HepG2 (cell line): Measurements from ENCODE around the gene TRIM25. TPM values are rescaled to one million over a fixed set of nuclear protein-coding genes. Genes with fewer than 3 reads are reported as not detected.

Experiments
- MYNN ChIP-seq: sonication (generic); formaldehyde crosslinking; IDR thresholded peaks from 2 replicates; pipeline ENCODE4 v1.4.0; 2020; ENCODE audit warnings: mild to moderate bottlenecking, low read depth, missing genetic modification reagents
- RBM22 ChIP-seq: fragments of 200-400 bp; formaldehyde crosslinking; optimal IDR thresholded peaks from 2 replicates; pipeline ENCODE3; 2017; ENCODE audit warnings: mild to moderate bottlenecking, low read length, moderate library complexity
- SMARCC2 ChIP-seq: fragments of 450-650 bp; IDR thresholded peaks from 2 replicates; pipeline ENCODE4 v1.6.1; 2017; ENCODE audit warnings: antibody characterized with exemption, mild to moderate bottlenecking
- TAF15 ChIP-seq: fragments of 200-400 bp; formaldehyde crosslinking; IDR thresholded peaks from one replicate; pipeline ENCODE4 v1.6.1; 2018; ENCODE audit warnings: mild to moderate bottlenecking, low read depth, low read length; ENCODE audit not compliant: poor library complexity, severe bottlenecking
- ZNF138 ChIP-seq: sonication (generic); formaldehyde crosslinking; IDR thresholded peaks from 2 replicates; pipeline ENCODE4 v1.5.0; 2020; ENCODE audit warnings: mild to moderate bottlenecking, low read depth, missing genetic modification reagents
- ZNF343 ChIP-seq: sonication (generic); formaldehyde crosslinking; IDR thresholded peaks from 2 replicates; pipeline ENCODE4 v1.4.0; 2020; ENCODE audit warnings: mild to moderate bottlenecking, missing genetic modification reagents
- ZNF644 ChIP-seq: IDR thresholded peaks from 2 replicates; pipeline ENCODE4 v1.6.1; 2016; ENCODE audit warnings: low read depth
- polyA plus RNA-seq, 8 experiments: library from polyadenylated mRNA; depleted of rRNA in 3 of 8; stranded (reverse) in 7 of 8; unstranded in 1 of 8; fragments of >200 nt; fragmentation: Illumina TruSeq in 4 of 8; extraction: Trizol in 4 of 8; gene quantifications; 2 replicates each; pipeline versions ENCODE4 v1.2.1 to v1.2.3, GENCODE V29; 2011 to 2016; ENCODE audit warnings: low read depth in 4 of 8, missing spikeins in 1 of 8, mixed read lengths in 1 of 8; ENCODE audit not compliant: insufficient read depth in 1 of 8
- total RNA-seq, 5 experiments: library from RNA; depleted of rRNA; stranded (reverse); fragments of >200 nt; fragmentation: Illumina TruSeq; extraction: Trizol; gene quantifications; 2 replicates each; pipeline ENCODE4 v1.2.3, GENCODE V29; 2016; ENCODE audit warnings: low read depth in 1 of 5
- TF ChIP-seq, protein P1 (sequence below): sonication (generic); formaldehyde crosslinking; conservative IDR thresholded peaks from 2 replicates; pipeline ENCODE4 v1.4.0; 2020; ENCODE audit warnings: mild to moderate bottlenecking, missing genetic modification reagents, moderate library complexity
- TF ChIP-seq, protein P2 (sequence below): IDR thresholded peaks from 2 replicates; pipeline ENCODE4 v1.6.1; 2016; ENCODE audit warnings: mild to moderate bottlenecking, missing biosample characterization, missing genetic modification reagents
- TF ChIP-seq, protein P3 (sequence below): sonication (generic); formaldehyde crosslinking; IDR thresholded peaks from 2 replicates; pipeline ENCODE4 v1.4.0; 2020; ENCODE audit warnings: missing genetic modification reagents
- TF ChIP-seq, protein P4 (sequence below): sonication (generic); formaldehyde crosslinking; IDR thresholded peaks from 2 replicates; pipeline ENCODE4 v1.4.0; 2020; ENCODE audit warnings: missing genetic modification reagents, borderline replicate concordance
- TF ChIP-seq, protein P5 (sequence below): sonication (generic); formaldehyde crosslinking; IDR thresholded peaks from 2 replicates; pipeline ENCODE4 v1.5.1; 2020; ENCODE audit warnings: mild to moderate bottlenecking, missing genetic modification reagents, moderate library complexity

TRIM25 gene
- total and polyA plus RNA-seq, 2 of the 13 experiments (the other 11 are each of a cell fraction or from before 2014, with no cell fraction given), result 30.8 to 42.2 TPM

DNA sequence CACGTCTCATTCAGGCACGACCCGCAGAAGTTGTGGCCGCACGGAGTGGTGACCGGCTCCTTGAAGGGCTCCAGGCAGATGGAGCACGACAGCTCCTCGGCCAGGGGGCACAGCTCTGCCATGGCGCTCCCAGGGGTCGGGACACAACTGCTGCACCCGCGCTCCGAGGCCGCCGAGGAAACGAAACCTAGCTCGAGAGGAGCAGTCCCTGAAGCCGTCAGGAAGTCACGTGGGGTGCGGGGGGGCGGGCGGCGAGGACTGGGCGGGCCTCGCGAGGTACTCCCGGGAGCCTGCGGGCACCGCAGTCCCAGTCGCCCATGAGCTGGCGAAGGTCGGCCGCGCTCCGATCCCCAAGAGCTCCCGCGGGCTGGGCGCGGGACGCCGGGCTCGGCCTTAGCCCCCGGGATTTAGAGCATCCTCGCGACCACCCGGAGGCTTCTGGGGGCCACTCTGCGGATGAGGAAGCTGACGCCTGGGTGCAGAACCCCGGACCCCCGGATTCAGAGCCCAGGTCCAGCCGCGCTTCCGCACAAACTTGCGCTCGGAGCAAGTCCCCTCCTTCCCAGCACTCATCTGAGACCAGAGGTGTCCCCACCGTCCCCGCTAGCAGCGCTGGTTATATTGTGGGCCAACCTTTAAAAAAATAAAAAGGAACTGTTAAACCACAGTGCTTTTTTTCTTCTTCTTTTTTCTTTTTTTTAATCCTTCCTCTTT, at the start of gene TRIM25 (continued):
- TF ChIP-seq, protein P1, sequence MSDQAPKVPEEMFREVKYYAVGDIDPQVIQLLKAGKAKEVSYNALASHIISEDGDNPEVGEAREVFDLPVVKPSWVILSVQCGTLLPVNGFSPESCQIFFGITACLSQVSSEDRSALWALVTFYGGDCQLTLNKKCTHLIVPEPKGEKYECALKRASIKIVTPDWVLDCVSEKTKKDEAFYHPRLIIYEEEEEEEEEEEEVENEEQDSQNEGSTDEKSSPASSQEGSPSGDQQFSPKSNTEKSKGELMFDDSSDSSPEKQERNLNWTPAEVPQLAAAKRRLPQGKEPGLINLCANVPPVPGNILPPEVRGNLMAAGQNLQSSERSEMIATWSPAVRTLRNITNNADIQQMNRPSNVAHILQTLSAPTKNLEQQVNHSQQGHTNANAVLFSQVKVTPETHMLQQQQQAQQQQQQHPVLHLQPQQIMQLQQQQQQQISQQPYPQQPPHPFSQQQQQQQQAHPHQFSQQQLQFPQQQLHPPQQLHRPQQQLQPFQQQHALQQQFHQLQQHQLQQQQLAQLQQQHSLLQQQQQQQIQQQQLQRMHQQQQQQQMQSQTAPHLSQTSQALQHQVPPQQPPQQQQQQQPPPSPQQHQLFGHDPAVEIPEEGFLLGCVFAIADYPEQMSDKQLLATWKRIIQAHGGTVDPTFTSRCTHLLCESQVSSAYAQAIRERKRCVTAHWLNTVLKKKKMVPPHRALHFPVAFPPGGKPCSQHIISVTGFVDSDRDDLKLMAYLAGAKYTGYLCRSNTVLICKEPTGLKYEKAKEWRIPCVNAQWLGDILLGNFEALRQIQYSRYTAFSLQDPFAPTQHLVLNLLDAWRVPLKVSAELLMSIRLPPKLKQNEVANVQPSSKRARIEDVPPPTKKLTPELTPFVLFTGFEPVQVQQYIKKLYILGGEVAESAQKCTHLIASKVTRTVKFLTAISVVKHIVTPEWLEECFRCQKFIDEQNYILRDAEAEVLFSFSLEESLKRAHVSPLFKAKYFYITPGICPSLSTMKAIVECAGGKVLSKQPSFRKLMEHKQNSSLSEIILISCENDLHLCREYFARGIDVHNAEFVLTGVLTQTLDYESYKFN, result peak; percentile 61
- TF ChIP-seq, protein P2, sequence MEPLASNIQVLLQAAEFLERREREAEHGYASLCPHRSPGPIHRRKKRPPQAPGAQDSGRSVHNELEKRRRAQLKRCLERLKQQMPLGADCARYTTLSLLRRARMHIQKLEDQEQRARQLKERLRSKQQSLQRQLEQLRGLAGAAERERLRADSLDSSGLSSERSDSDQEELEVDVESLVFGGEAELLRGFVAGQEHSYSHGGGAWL (CRISPR knock-in tag), result peak; percentile 96
- TF ChIP-seq ZNF138 (CRISPR knock-in tag) (0 out of 2 replicates have a peak, but pooled peaks have one; percentile 28), SMARCC2 (no peak), MYNN (CRISPR knock-in tag) (0 out of 2 replicates have a peak, but pooled peaks have one; percentile 40), TAF15 (peak; percentile 75), ZNF343 (CRISPR knock-in tag) (peak; percentile 94), RBM22 (no peak), ZNF644 (CRISPR knock-in tag) (no peak)
- TF ChIP-seq, protein P3, sequence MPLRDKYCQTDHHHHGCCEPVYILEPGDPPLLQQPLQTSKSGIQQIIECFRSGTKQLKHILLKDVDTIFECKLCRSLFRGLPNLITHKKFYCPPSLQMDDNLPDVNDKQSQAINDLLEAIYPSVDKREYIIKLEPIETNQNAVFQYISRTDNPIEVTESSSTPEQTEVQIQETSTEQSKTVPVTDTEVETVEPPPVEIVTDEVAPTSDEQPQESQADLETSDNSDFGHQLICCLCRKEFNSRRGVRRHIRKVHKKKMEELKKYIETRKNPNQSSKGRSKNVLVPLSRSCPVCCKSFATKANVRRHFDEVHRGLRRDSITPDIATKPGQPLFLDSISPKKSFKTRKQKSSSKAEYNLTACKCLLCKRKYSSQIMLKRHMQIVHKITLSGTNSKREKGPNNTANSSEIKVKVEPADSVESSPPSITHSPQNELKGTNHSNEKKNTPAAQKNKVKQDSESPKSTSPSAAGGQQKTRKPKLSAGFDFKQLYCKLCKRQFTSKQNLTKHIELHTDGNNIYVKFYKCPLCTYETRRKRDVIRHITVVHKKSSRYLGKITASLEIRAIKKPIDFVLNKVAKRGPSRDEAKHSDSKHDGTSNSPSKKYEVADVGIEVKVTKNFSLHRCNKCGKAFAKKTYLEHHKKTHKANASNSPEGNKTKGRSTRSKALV, result peak; percentile 92
- TF ChIP-seq, protein P4, sequence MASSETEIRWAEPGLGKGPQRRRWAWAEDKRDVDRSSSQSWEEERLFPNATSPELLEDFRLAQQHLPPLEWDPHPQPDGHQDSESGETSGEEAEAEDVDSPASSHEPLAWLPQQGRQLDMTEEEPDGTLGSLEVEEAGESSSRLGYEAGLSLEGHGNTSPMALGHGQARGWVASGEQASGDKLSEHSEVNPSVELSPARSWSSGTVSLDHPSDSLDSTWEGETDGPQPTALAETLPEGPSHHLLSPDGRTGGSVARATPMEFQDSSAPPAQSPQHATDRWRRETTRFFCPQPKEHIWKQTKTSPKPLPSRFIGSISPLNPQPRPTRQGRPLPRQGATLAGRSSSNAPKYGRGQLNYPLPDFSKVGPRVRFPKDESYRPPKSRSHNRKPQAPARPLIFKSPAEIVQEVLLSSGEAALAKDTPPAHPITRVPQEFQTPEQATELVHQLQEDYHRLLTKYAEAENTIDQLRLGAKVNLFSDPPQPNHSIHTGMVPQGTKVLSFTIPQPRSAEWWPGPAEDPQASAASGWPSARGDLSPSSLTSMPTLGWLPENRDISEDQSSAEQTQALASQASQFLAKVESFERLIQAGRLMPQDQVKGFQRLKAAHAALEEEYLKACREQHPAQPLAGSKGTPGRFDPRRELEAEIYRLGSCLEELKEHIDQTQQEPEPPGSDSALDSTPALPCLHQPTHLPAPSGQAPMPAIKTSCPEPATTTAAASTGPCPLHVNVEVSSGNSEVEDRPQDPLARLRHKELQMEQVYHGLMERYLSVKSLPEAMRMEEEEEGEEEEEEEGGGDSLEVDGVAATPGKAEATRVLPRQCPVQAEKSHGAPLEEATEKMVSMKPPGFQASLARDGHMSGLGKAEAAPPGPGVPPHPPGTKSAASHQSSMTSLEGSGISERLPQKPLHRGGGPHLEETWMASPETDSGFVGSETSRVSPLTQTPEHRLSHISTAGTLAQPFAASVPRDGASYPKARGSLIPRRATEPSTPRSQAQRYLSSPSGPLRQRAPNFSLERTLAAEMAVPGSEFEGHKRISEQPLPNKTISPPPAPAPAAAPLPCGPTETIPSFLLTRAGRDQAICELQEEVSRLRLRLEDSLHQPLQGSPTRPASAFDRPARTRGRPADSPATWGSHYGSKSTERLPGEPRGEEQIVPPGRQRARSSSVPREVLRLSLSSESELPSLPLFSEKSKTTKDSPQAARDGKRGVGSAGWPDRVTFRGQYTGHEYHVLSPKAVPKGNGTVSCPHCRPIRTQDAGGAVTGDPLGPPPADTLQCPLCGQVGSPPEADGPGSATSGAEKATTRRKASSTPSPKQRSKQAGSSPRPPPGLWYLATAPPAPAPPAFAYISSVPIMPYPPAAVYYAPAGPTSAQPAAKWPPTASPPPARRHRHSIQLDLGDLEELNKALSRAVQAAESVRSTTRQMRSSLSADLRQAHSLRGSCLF (CRISPR knock-in tag), result peak; percentile 69; the same call in 1 of the 2 replicates
- TF ChIP-seq, protein P5, sequence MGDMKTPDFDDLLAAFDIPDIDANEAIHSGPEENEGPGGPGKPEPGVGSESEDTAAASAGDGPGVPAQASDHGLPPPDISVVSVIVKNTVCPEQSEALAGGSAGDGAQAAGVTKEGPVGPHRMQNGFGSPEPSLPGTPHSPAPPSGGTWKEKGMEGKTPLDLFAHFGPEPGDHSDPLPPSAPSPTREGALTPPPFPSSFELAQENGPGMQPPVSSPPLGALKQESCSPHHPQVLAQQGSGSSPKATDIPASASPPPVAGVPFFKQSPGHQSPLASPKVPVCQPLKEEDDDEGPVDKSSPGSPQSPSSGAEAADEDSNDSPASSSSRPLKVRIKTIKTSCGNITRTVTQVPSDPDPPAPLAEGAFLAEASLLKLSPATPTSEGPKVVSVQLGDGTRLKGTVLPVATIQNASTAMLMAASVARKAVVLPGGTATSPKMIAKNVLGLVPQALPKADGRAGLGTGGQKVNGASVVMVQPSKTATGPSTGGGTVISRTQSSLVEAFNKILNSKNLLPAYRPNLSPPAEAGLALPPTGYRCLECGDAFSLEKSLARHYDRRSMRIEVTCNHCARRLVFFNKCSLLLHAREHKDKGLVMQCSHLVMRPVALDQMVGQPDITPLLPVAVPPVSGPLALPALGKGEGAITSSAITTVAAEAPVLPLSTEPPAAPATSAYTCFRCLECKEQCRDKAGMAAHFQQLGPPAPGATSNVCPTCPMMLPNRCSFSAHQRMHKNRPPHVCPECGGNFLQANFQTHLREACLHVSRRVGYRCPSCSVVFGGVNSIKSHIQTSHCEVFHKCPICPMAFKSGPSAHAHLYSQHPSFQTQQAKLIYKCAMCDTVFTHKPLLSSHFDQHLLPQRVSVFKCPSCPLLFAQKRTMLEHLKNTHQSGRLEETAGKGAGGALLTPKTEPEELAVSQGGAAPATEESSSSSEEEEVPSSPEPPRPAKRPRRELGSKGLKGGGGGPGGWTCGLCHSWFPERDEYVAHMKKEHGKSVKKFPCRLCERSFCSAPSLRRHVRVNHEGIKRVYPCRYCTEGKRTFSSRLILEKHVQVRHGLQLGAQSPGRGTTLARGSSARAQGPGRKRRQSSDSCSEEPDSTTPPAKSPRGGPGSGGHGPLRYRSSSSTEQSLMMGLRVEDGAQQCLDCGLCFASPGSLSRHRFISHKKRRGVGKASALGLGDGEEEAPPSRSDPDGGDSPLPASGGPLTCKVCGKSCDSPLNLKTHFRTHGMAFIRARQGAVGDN, result peak; percentile 93
